NAMALWA (cell line): Measurements from ENCODE around the gene PNPLA6.
"Not testable (repeated sequence)": the region's sequence is repeated elsewhere in the genome, so short reads cannot be mapped to it uniquely, and the experiment has no call there.

Experiments used
- DNase-seq: peaks from one replicate; pipeline ENCODE4 v3.0.0-alpha.2; 2015; ENCODE audit warnings: low spot score

The PNPLA6 gene

DNA sequence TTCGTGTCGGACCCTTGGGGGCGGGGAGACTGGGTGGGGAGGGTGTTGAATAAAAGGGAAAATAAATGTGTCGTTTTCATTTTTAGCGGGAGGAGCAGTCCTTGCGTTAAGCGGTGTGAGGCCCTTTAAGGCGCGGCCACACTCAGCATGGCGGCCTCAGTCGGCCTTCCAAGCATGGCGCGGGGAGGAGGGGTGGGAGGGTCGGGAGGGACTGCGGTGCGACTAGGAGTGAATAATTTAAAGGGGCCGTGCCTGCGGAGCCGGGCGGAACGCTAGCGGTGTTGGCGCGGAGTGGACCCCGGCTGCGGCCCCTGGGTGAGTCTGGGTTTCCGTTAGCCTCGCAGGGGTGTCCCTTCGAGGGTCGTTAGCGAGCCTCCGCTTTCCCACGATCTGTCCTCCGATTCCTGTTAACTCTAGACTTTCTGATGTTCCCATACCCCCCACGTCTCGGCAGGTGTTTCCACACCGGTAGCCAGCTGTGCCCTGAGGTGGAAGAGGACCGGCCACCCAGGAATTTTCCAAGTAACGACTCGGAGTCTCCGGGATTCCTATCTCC, 1.5 kb upstream of the PNPLA6 start:
- peak; percentile 73 for DNase-seq

GRCh38 chr19:7534531-7535046, 928 bp upstream of the PNPLA6 start:
- peak; percentile 53 for DNase-seq

- no peak for DNase-seq
Observed at GRCh38 chr19:7535998-7536695, 630 bp downstream of the PNPLA6 start.

GRCh38 chr19:7538990-7539389, 3.5 kb downstream of the PNPLA6 start:
- not testable (repeated sequence) for DNase-seq

GRCh38 chr19:7539827-7540425, 4.4 kb downstream of the PNPLA6 start:
- no peak for DNase-seq

GRCh38 chr19:7540761-7541474, 5.4 kb downstream of the PNPLA6 start:
- DNase-seq = no peak

GRCh38 chr19:7541475-7541824, 5.9 kb downstream of the PNPLA6 start:
- DNase-seq = no peak

DNA sequence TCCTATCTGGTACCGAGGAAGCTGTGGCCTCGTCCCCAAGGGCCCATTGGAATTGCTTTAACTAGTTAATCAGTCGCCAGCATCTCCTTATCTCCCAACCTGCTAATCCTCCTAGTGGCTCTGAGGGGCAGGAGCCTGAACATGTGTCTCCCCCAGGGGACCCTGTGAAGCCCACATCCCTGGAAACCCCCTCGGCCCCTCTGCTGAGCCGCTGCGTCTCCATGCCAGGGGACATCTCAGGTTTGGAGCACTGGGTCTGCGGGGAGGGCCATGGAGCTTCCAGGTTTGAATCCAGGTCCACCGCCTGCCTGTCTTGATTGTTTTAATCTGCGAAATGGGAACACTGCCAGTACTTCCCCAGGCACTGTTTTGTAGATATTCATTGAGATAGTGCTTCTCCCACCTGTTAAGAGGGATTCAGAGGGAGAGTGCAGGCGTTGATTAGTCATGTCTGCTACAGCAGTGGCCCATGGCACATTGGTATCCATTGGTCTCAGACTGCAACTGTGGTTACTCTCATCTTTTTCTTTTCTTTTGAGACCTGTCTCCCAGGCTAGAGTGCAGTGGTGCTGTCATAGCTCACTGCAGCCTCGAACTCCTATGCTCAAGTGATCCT, 6.4 kb downstream of the PNPLA6 start:
- no peak for DNase-seq

DNA sequence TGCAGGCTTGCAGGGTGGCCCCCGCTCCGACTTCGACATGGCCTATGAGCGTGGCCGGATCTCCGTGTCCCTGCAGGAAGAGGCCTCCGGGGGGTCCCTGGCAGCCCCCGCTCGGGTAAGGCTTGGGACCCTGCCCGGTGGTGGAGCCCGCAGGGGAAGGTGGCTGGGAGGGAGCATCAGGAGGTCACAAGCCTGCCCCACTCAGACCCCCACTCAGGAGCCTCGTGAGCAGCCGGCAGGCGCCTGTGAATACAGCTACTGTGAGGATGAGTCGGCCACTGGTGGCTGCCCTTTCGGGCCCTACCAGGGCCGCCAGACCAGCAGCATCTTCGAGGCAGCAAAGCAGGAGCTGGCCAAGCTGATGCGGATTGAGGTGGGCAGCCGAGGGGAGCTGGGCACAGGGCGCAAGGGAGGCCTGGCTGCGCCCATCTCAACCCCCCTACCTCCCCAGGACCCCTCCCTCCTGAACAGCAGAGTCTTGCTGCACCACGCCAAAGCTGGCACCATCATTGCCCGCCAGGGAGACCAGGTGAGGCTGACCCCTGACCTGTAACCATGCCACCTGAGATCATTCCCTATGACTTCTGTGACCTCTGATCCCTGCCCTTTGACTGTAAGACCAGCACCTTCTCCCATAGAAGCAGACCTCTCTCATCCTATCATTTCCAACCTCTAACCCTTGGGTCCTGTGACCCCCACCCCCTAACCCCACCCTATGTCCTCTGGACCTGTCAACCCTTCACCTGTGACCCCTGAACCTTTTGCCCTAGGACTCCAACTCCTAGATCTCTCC, 7.2 kb downstream of the PNPLA6 start:
- no peak for DNase-seq

DNA sequence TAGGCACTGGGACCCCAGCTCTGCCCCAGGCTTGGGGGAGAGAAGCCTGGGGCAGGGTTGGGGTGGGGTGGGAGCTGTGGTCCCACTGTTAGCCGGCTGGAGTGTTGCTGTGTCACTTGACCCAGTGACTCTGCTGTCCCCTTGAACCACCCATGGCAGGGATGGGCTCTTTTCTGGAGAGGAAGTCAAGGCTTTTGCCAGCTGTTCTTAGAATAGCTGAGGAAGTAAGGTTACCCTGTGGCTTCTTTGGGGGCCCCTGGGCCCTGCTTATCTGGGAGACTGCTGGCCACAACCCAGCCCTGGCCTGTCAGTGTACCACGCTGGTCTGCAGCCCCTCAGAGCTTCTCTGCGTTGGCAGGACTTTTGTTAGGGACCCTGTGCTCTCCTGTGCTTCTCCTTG, 9.1 kb downstream of the PNPLA6 start:
- no peak for DNase-seq

GRCh38 chr19:7545300-7545699, 9.8 kb downstream of the PNPLA6 start:
- no peak for DNase-seq

- DNase-seq = no peak
Observed at GRCh38 chr19:7545904-7546303, 10.4 kb downstream of the PNPLA6 start.

GRCh38 chr19:7547159-7547558, 11.6 kb downstream of the PNPLA6 start:
- DNase-seq = peak; percentile 31

- DNase-seq = no peak
Observed at GRCh38 chr19:7549429-7550148, 14.1 kb downstream of the PNPLA6 start.

- no peak for DNase-seq
Observed at GRCh38 chr19:7550169-7550770, 14.8 kb downstream of the PNPLA6 start.

GRCh38 chr19:7550987-7551761, 15.7 kb downstream of the PNPLA6 start:
- peak; percentile 82 for DNase-seq

DNA sequence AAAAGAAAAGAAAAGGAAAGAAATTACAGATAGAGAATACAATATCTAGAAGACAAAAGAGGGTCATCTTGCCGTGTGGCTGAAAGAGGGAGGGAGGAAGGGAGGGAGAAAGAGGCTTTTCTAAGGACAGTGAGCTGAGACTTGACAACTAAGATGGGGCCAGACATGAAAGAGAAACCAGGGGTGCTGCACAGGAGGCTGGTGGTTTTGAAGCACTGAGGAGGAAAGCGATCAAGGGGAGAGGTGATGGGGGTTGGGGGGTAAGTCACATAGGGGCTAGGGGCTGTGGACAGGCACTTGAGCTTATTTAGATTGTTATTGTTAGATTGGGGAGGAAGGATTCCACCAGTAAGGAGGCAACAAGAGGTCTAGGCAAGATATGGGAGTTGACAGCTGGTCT, 17.3 kb downstream of the PNPLA6 start:
- no peak for DNase-seq

GRCh38 chr19:7554565-7554964, 19.0 kb downstream of the PNPLA6 start:
- DNase-seq = no peak

- DNase-seq = peak; percentile 33
Observed at GRCh38 chr19:7554990-7555864, 19.7 kb downstream of the PNPLA6 start.
